Amygdala (tissue), 56 donors: ENCODE results near the gene NDST4.

Experiments used
- DNase-seq, 56 donors: peaks; one replicate each; lab custom pipeline; 2025; lab: John Stamatoyannopoulos, UW

The NDST4 gene

GRCh38 chr4:114921191-114921590 lies 192.2 kb downstream of the NDST4 start:
- DNase-seq, result no peak

- DNase-seq, result no peak
These were observed 202.3 kb downstream of the NDST4 start for GRCh38 chr4:114911111-114911510.

- DNase-seq, result no peak
These were observed 205.9 kb downstream of the NDST4 start for GRCh38 chr4:114907568-114907967.

- DNase-seq, result no peak
These were observed 208.4 kb downstream of the NDST4 start for GRCh38 chr4:114905017-114905416.

- DNase-seq, result no peak
These were observed 212.5 kb downstream of the NDST4 start for GRCh38 chr4:114900934-114901333.

GRCh38 chr4:114890773-114891172 lies 222.6 kb downstream of the NDST4 start:
- DNase-seq, result no peak

GRCh38 chr4:114886761-114887160 lies 226.7 kb downstream of the NDST4 start:
- DNase-seq, result no peak

- no peak for DNase-seq
These were observed 229.8 kb downstream of the NDST4 start for GRCh38 chr4:114883641-114884040.

GRCh38 chr4:114879916-114880669 lies 233.3 kb downstream of the NDST4 start:
- no peak for DNase-seq

GRCh38 chr4:114875630-114876029 lies 237.8 kb downstream of the NDST4 start:
- DNase-seq, result no peak

- DNase-seq, result no peak
These were observed 239.1 kb downstream of the NDST4 start for GRCh38 chr4:114874321-114874720.

GRCh38 chr4:114870987-114871386 lies 242.4 kb downstream of the NDST4 start:
- no peak for DNase-seq

GRCh38 chr4:114866901-114867670 lies 246.3 kb downstream of the NDST4 start:
- no peak for DNase-seq

GRCh38 chr4:114864060-114864459 lies 249.4 kb downstream of the NDST4 start:
- DNase-seq, result no peak

- no peak for DNase-seq
These were observed 252.6 kb downstream of the NDST4 start for GRCh38 chr4:114860786-114861185.

- no peak for DNase-seq
These were observed 255.6 kb downstream of the NDST4 start for GRCh38 chr4:114857831-114858230.

- no peak for DNase-seq
These were observed 273.4 kb downstream of the NDST4 start for GRCh38 chr4:114839986-114840385.

- DNase-seq, result no peak
These were observed 282.8 kb downstream of the NDST4 start for GRCh38 chr4:114830628-114831027.

GRCh38 chr4:114827651-114828050 lies 285.8 kb downstream of the NDST4 start:
- no peak for DNase-seq

GRCh38 chr4:114815760-114816159 lies 297.7 kb downstream of the NDST4 start:
- DNase-seq, result no peak

GRCh38 chr4:114813961-114814360 lies 299.5 kb downstream of the NDST4 start:
- no peak for DNase-seq
